ENCODE data around the gene ASB16.

Gene ASB16

GRCh38 chr17:44198721-44199552, 28.4 kb downstream of the ASB16 start:
- TF ChIP-seq, protein P1, sequence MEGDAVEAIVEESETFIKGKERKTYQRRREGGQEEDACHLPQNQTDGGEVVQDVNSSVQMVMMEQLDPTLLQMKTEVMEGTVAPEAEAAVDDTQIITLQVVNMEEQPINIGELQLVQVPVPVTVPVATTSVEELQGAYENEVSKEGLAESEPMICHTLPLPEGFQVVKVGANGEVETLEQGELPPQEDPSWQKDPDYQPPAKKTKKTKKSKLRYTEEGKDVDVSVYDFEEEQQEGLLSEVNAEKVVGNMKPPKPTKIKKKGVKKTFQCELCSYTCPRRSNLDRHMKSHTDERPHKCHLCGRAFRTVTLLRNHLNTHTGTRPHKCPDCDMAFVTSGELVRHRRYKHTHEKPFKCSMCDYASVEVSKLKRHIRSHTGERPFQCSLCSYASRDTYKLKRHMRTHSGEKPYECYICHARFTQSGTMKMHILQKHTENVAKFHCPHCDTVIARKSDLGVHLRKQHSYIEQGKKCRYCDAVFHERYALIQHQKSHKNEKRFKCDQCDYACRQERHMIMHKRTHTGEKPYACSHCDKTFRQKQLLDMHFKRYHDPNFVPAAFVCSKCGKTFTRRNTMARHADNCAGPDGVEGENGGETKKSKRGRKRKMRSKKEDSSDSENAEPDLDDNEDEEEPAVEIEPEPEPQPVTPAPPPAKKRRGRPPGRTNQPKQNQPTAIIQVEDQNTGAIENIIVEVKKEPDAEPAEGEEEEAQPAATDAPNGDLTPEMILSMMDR (IDR thresholded peaks at IDR 0.05; ENCODE audit: low read length, missing control alignments), result no peak
- peak overlapping the region; percentile 82 for H3K4me3 ChIP-seq (replicated peaks; ENCODE audit: low read depth, low read length)
- DNase-seq (ENCODE audit: low read depth), result peak; percentile 53

DNA sequence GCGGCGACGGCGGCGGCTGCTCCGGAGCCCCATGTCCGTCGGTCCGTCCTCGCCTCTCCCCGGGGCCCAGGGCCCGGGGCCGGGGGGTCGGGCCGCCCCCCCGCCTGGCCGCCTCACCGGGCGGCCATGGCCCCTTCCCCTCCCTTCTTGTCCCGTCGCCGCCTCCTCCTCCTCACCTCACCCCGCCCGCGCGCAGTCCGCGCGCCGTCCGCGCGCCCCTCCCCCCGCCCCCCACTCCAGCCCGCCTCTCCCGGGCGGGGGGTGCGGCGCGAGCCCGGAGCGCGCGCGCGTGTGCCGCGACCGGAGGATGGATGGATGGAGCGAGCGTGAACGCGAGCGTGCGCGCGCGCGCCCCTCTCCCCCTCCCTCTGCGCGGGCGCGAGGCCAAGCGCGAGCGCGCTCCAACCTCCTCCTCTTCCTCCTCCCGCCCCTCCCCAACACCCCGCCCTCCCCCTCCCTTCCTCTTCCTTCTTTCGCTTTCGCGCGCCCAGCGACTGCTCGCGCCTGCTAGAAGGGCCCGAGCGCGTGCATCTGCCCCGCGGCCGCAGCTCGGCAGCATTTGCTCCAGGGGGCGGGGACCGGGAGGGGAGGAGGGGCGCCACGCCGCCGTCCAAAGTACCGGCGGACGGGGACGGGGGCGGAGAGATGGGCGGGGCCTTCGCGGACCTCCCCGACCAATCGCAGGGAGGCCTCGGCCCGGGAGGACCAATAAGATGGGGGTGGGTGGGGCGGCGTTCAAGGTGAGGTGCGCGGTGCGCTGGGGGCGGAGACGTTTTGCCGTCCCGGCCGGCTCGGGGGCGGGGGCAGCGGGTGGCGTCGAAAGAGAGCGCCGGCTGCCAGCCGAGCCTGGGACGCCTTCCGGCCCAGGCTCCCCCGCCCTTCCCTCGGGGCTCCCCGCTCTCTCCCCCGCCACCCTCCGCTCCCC, 29.3 kb downstream of the ASB16 start, which contains the start of gene ATXN7L3:
TSS of gene ATXN7L3 (minus strand) at position 332 of the 925 bp plus-strand sequence. CDS start 1,814 bp downstream, outside the sequence.
- TF ChIP-seq, protein P1 (IDR thresholded peaks at IDR 0.05; ENCODE audit: low read length, missing control alignments), result no peak
- peak within 1 kb of the TSS; percentile 82 for H3K4me3 ChIP-seq (replicated peaks; ENCODE audit: low read depth, low read length)
- DNase-seq (ENCODE audit: low read depth), result peak; percentile 98

- DNase-seq (ENCODE audit: low read depth), result no peak
- TF ChIP-seq, protein P1 (IDR thresholded peaks at IDR 0.05; ENCODE audit: low read length, missing control alignments), result no peak
- H3K4me3 ChIP-seq (replicated peaks; ENCODE audit: low read depth, low read length), result peak overlapping the region; percentile 68
Observed at GRCh38 chr17:44200478-44201155, 30.1 kb downstream of the ASB16 start.

GRCh38 chr17:44202756-44203155, 32.3 kb downstream of the ASB16 start:
- no peak for DNase-seq (ENCODE audit: low read depth)
- H3K4me3 ChIP-seq (replicated peaks; ENCODE audit: low read depth, low read length), result no peak overlapping the region
- TF ChIP-seq, protein P1 (IDR thresholded peaks at IDR 0.05; ENCODE audit: low read length, missing control alignments), result no peak

DNA sequence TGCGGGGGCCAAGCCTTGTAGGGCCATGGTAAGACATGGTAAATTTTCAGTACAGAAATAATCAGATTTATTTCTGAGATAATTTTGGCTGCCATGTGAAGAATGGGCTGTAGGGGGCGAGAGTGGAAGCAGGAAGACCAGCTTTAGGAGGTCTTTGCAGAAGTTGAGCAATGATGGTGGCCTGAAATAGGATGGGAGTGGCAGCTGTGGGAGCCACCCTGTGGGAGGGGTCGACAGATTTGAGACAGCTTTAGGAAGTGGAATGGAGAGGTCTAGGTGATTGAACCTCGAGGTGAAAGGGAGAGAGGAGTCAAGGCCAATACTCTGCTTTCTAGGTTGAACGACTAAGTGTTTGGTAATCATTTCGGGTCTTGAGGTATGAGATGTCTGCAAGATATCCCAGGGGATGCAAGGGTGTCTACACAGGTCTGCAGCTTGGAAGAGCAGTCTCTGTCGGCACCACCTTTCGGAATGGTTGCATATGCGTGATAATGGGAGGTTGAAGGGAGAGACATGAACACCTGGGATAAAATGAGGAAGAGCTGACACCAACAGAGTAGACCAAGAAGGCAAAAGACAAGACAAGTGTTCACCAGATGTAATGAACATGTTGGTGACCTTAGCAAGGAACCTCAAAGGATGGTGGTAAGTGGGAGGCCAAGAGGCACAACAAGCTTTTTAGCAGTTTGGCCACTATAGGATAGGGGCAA, 33.4 kb downstream of the ASB16 start:
- TF ChIP-seq, protein P1 (IDR thresholded peaks at IDR 0.05; ENCODE audit: low read length, missing control alignments), result peak; percentile 78
- no peak overlapping the region for H3K4me3 ChIP-seq (replicated peaks; ENCODE audit: low read depth, low read length)
- DNase-seq (ENCODE audit: low read depth), result peak; percentile 71

DNA sequence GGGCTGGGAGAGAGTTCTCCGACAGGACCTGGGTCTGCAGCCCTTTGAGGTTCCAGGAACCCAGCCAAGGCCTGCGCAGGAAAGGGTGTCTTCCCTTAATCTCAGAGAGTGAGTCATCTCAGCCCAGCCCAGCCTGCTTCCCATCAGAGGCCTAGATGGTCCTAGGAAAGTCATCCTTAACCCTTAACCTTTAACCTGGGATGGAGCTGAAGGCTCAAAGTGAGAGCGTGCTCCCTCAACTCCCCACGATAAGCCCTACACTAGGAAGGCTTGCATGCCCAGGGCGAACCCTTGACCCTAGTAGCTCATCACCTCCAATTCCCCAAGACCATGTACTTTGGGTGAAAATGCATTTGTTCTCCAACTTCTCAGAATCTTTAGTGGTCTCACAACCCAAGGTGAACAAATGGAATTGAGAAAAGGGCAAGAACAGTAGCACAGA, 34.0 kb downstream of the ASB16 start:
- no peak overlapping the region for H3K4me3 ChIP-seq (replicated peaks; ENCODE audit: low read depth, low read length)
- TF ChIP-seq, protein P1 (IDR thresholded peaks at IDR 0.05; ENCODE audit: low read length, missing control alignments), result no peak
- peak; percentile 46 for DNase-seq (ENCODE audit: low read depth)

Data from fibroblast of pulmonary artery (primary cell).